Activated gamma-delta T cell treated with anti-CD3 and anti-CD28 coated beads, Interleukin-2, amount 50 U/mL, for 16 hours (primary cell): ENCODE measurements around the gene NR2C1.
"Not testable (repeated sequence)": the region's sequence is repeated elsewhere in the genome, so short reads cannot be mapped to it uniquely, and the experiment has no call there.

ENCODE experiments used
- DNase-seq: peaks from one replicate; pipeline ENCODE4 v3.0.0-alpha.2; 2020; ENCODE audit warnings: low read depth

NR2C1 gene

DNA sequence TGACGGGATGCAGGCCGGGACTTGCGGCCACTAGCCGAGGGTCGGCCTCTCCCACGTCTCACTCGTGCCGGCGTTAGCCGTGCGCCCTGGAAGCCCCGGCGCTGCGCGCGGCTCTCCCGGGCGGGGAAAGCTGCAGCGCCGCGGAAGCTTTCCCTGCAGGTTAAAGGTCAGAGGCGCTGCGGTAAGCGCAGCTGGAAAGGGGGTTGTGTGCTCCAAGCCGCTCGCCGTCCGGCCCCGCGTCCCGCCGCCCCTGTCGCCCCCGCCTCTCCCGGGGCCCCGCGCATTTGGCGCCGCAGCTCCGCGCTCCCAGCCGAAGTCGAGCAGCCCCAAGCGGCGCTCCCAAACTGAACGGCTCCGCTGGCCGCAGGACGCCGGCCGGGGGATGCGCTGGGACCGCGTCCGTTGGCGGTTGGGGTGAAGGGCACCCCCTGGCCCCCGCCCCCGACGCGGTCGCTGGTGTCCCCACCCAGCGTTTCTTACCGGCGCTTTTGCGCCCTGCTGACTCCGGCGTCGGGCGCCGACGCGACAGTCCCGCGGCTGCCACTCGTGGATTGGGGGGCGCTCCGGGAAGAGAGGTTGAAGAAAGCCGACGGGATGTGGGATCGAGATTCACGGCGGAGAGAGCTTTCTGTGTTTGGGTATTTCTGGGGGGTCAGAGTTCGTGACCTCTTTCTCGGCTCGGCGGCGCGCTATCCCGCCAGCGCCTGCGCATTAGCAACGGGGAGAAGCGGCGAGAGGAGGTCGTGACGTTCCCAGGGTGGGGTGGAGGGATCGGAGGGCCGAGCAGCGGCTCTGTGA, at the start of gene NR2C1:
Gene NR2C1 (minus strand): TSS at position 719 of the 798 bp plus-strand sequence. CDS start 6,234 bp downstream, outside the sequence.
- peak; percentile 86 for DNase-seq

- no peak for DNase-seq
Observed at GRCh38 chr12:95118788-95119179, 45.4 kb upstream of the NR2C1 start.

GRCh38 chr12:95118138-95118787, 44.8 kb upstream of the NR2C1 start:
- no peak for DNase-seq

GRCh38 chr12:95117178-95117599, 43.8 kb upstream of the NR2C1 start:
- DNase-seq: peak; percentile 45

GRCh38 chr12:95116773-95117172, 43.4 kb upstream of the NR2C1 start:
- no peak for DNase-seq

DNA sequence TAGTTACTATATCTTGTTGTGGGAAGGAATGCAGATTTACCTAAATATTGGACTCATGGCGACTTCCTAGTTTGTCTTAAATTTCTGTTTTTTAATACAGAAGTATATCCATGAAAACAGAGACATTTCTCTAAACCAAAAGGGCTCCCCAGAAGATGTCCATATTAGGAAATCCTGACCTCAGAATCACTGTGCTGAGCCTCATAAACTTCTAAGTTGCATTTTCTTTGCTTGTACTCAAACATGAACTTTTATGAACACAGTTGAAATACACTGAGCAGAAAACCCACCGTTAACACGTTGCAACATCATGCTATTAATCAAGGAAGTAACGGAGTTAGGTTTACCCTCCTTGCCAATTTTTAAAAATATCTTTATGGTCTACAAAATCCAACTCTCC, 42.9 kb upstream of the NR2C1 start:
- DNase-seq: no peak

- no peak for DNase-seq
Observed at GRCh38 chr12:95115641-95116040, 42.2 kb upstream of the NR2C1 start.

- no peak for DNase-seq
Observed at GRCh38 chr12:95114766-95115405, 41.5 kb upstream of the NR2C1 start.

- DNase-seq: no peak
Observed at GRCh38 chr12:95107362-95107761, 33.9 kb upstream of the NR2C1 start.

- no peak for DNase-seq
Observed at GRCh38 chr12:95105540-95105939, 32.1 kb upstream of the NR2C1 start.

DNA sequence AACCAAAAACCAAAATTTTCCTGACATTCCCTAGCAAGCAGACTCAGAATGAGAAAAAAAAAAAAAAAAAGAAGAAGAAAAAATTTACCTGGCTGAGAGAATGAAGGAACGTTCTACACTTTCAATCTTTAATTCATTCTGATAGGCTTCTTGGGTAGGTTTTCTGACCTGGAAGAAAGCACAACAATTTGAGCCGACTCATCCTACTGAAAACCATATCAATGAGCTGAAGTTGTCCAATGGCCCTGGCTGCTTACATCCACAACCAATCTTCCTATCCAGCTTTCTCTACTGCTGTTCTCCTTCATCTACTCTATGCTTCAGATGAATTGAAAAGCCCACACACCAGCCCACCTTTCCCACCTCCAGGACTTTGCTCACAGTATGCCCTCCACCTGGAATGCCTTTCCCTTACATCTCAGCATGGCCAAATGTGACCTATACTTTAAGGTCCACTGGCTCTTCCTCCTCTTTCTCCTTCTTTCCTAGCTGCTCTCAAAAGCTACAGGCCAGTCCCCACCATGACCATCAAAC, 31.6 kb upstream of the NR2C1 start:
- no peak for DNase-seq

DNA sequence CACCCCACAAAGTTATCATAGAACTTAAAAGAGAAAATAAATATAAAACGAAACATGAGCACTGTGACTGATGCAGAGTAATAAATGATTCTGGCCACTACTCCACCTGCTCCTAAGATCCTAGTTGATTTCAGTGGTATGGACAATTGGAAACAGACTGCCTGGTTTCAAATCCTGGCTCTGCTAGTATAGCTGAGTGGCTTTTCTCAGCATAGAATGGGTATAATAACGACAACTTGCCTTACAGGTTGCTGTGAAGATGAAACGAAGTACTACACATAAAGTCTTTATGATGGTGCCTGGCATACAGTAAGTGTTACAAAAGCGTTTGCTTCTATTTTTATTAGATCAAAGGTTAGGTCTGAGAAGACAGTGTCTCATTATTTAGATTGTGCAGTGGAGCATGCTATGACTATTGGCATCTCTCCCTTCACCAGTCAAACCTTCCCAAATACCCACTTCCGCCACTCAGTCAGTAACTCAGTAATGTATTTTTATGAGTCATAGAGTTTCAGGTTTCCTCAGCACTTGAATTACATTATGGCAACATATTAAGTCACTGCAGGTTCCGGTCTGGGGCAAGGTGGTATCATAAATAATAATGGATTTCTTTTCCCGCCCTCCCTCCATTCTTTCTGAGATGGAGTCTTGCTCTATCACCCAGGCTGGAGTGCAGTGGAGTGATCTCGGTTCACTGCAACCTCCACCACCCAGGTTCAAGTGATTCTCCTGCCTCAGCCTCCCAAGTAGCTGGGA, 29.7 kb upstream of the NR2C1 start:
- no peak for DNase-seq

DNA sequence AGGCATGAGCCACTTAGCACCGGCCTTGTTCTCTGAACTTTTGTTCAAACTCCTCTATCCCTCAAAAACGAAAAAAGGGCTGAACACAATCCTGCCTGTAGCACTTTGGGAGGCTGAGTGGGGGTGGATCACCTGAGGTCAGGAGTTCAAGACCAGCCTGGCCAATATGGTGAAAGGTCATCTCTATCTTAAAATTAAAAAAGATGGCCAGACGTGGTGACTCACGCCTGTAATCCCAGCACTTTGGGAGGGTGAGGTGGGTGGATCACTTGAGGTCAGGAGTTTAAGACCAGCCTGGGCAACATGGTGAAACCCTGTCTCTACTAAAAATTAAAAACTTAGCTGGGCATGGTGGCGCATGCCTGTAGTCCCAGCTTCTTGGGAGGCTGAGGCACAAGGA, 28.5 kb upstream of the NR2C1 start:
- not testable (repeated sequence) for DNase-seq

- no peak for DNase-seq
Observed at GRCh38 chr12:95100264-95101190, 27.1 kb upstream of the NR2C1 start.

GRCh38 chr12:95099270-95099790, 25.9 kb upstream of the NR2C1 start:
- no peak for DNase-seq

GRCh38 chr12:95096852-95097251, 23.4 kb upstream of the NR2C1 start:
- no peak for DNase-seq

DNA sequence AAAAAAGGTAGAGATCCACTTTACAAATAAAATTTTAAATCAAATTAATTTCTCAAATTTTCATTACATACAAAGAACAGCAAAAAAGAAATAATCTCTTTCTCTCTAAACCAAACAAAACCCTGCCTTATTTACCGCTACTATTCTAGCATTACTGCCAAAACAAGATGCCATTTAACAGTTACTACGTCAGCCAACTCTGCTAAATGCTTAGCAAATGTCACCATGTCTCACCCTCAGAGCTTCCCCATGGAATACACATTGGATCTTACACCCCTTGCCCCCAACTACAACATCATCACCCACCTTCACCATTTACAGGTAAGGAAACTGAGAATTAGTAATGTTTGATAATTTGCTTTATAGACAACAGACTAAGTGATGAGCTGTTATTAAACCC, 23.0 kb upstream of the NR2C1 start:
- DNase-seq: no peak

- not testable (repeated sequence) for DNase-seq
Observed at GRCh38 chr12:95095866-95096265, 22.4 kb upstream of the NR2C1 start.

- no peak for DNase-seq
Observed at GRCh38 chr12:95089462-95089861, 16.0 kb upstream of the NR2C1 start.

DNA sequence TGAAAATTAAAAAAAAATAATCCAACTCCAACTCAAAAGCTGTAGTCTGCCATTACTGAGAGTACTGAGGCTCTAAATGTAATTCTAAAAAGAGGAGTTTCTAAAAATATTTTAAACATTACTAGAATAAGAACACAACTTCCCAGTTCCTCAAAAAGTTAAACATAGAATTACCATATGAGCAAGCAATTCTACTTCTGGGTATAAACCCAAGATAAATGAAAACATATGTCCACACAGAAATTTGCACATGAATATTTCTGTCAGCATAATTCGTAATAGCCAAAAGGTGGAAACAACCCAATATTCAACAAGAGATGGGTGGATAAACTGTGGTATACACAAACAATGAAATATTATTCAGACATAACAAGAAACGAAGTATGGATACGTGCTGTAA, 15.0 kb upstream of the NR2C1 start:
- no peak for DNase-seq

GRCh38 chr12:95085612-95086011, 12.2 kb upstream of the NR2C1 start:
- DNase-seq: no peak
